Cardiac muscle cell (in vitro differentiated cells and primary cell): ENCODE data around the gene KCNQ1. TPM values are rescaled to one million over a fixed set of nuclear protein-coding genes. Genes with fewer than 3 reads are reported as not detected.
A peak's percentile ranks its signal among the peaks of the same experiment; 100 is the strongest.

Experiments
- DNase-seq, 2 donors: peaks; one replicate each; pipeline versions ENCODE4 v3.0.0 to v3.0.0-alpha.2; 2010 to 2017; ENCODE audit warnings: low read depth in 1 of 2, low spot score in 1 of 2
- H3K27ac ChIP-seq: fragments of 200-600 bp; sonication (generic); 2 replicates; pipeline ENCODE4 v1.5.1; 2016
- H3K27me3 ChIP-seq: fragments of 200-600 bp; sonication (generic); 2 replicates; pipeline ENCODE4 v1.6.0; 2016; ENCODE audit warnings: control low read depth
- H3K36me3 ChIP-seq: fragments of 200-600 bp; sonication (generic); 2 replicates; pipeline ENCODE4 v1.5.1; 2016; ENCODE audit warnings: control low read depth
- H3K4me1 ChIP-seq: fragments of 200-600 bp; sonication (generic); 2 replicates; pipeline ENCODE4 v1.8.1; 2017; ENCODE audit warnings: low read depth, mild to moderate bottlenecking, mixed run types
- H3K4me3 ChIP-seq: fragments of 200-600 bp; sonication (generic); 2 replicates; pipeline ENCODE4 v1.5.1; 2016; ENCODE audit warnings: mild to moderate bottlenecking
- H3K9me3 ChIP-seq: fragments of 200-600 bp; sonication (generic); 2 replicates; pipeline ENCODE4 v1.5.1; 2017; ENCODE audit warnings: low read depth, mild to moderate bottlenecking, control low read depth
- CTCF ChIP-seq: IDR thresholded peaks from 2 replicates; pipeline ENCODE4 v1.5.1; 2012; ENCODE audit warnings: low read depth, mild to moderate bottlenecking, low read length
- polyA plus RNA-seq: library from polyadenylated mRNA; unstranded; fragments of >200 nt; fragmentation: Nextera tagmentation; extraction: Ambion mirVana; gene quantifications from 2 replicates; pipeline ENCODE4 v1.2.1, GENCODE V29; 2016
- total RNA-seq: library from RNA; depleted of rRNA; stranded (reverse); fragments of >200 nt; gene quantifications from 2 replicates; pipeline ENCODE4 v1.2.3, GENCODE V29; 2016

The KCNQ1 gene
- total and polyA plus RNA-seq, 2 experiments from 2014 or later, result 13.9 to 18.6 TPM

DNA sequence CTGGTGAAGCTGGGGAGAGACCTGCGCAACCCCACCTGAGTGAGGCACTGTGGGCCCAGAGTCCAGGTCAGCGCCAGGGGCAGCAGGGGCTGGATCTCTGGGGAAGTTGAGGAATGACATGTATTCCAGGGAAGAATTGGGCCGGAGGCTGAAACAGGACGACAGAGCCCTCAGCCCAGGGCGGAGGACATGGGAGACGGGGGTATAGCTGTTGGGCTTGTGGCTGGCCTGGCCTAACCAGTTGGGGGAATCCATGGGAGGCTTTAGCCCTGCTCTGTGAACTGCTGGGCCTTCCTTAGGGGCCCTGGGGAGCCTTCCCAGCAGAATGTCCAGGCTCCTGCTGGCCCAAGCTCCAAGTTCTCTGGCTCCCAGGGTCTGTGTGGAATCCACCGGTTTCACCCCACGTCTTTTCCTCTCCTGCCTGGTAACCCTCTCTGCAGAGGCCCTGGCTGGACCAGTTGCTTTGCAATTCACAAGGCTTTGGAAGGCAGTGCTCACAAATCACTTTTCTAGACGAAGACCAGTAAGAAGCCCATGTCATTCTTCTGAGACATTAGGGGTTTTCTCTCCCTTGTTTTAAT, 305.4 kb downstream of the KCNQ1 start:
- no peak for DNase-seq
- H3K4me1 ChIP-seq, result peaks cover 11% of the 10 kb centered on the region
- no peak overlapping the region for H3K4me3 ChIP-seq
- no peak for TF ChIP-seq CTCF
- H3K27ac ChIP-seq, result peak overlapping the region; percentile 19
- H3K9me3 ChIP-seq, result no peaks in the 10 kb centered on the region
- no peaks in the 10 kb centered on the region for H3K27me3 ChIP-seq
- no peaks in the 10 kb centered on the region for H3K36me3 ChIP-seq

DNA sequence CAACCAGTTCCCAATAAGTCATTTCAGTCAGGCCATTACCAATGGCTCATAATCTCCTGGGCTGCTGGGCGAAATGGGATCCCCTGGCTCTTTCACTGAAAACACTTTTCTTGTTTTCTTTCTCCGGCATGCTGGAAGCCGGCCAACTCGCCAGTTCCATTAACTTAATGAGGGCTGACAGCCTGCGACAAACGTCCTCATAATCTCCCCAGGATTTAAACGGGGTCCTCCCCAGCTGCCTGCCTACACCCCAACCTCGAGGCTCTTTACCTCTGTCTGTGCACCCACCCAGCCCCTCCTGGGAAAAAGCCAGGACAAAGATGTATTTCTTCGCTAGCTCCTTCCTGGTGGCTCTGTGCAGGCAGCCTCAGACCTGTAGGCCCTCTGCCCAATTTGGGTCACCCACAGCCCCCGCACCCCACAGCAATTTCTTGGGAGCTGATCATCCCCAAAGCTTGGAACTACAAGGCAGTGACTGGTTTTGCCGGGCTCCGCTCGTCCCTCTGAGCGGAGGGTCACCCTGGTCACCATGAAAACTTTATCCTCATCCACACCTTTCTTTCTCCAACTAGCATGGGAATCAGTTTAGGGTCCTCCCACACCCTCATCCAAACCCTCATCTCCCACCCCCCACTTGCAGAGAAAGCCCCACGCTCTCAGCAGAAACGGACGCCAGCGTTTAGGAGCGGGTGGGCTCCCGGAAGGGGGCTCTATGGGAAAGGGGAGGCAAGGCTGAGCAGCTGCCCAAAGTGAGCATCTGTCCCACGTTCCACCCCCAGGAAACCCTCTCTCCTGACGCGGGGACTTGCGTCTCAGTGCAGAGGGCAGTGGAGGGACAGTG, 306.1 kb downstream of the KCNQ1 start:
- no peak for DNase-seq
- Histone ChIP-seq H3K27ac (peak overlapping the region; percentile 19), H3K4me1 (peaks cover 11% of the 10 kb centered on the region), H3K4me3 (no peak overlapping the region), H3K36me3 (no peaks in the 10 kb centered on the region), H3K9me3 (no peaks in the 10 kb centered on the region), H3K27me3 (no peaks in the 10 kb centered on the region)
- no peak for TF ChIP-seq CTCF

DNA sequence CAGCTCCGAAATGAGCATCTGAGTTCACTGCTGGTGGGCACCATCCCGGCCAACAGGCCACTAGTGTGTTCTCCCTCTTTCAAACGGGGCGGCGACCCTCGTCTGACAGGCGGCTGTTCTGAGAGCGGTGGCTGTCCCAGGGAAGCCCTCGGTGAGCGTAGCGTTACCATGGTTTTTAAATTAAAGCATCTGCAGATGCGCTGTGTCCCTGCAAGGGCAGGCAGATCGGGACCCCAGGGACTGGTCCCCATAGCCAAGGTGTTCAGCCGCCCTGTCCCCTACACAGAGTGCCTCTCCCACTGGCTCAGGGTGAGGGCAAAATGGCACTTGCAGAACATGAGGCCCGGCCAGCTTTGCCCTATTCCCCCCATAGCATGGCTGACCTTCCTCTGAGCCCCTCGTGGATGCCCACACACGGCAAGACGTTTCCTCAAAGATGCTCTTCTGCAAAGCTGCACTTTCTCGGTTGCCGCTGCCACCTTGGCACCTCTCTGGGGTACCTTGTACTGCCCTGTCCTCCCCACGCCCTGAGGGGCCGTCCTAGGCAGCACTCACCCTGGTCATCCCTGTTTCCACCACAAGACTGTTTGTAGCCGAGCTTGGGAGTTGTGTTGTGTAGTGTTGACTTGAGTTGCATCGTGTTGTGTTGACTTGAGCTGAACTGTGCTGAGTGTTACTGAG, 306.9 kb downstream of the KCNQ1 start:
- DNase-seq, result no peak
- H3K36me3 ChIP-seq, result no peaks in the 10 kb centered on the region
- H3K27ac ChIP-seq, result no peak overlapping the region
- H3K27me3 ChIP-seq, result no peaks in the 10 kb centered on the region
- no peaks in the 10 kb centered on the region for H3K9me3 ChIP-seq
- H3K4me3 ChIP-seq, result no peak overlapping the region
- H3K4me1 ChIP-seq, result peaks cover 11% of the 10 kb centered on the region
- no peak for TF ChIP-seq CTCF

DNA sequence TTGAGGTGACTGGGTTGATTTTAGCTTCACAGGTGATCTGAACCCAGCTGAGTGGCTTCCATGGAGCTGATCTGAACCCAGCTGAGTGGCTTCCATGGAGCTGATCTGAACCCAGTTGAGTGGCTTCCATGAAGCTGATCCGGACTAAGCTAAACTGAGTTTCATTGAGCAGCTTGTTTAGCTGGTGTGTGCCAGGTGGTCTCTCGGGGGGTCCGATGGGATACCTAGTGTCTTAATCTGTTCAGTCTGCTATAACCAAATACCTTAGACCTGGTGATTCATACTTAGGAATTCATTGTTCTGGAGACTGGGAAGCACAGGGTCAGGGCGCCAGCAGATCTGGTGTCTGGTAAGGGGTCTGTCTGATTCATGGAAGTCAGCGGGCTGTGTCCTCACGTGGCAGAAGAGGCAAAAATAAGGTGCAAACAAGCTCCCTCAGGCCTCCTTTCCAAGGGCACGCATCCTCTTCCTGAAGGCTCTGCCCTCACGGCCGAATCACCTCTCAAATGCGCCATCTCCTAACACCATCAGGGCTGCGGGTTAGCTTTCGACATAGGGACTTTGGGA, 307.5 kb downstream of the KCNQ1 start:
- Histone ChIP-seq H3K4me1 (peaks cover 11% of the 10 kb centered on the region), H3K9me3 (no peaks in the 10 kb centered on the region), H3K36me3 (no peaks in the 10 kb centered on the region), H3K4me3 (no peak overlapping the region), H3K27ac (no peak overlapping the region), H3K27me3 (no peaks in the 10 kb centered on the region)
- DNase-seq, result peak in 1 of 2 donors; percentile 51
- TF ChIP-seq CTCF, result no peak

- no peaks in the 10 kb centered on the region for H3K27me3 ChIP-seq
- H3K27ac ChIP-seq, result no peak overlapping the region
- no peaks in the 10 kb centered on the region for H3K36me3 ChIP-seq
- TF ChIP-seq CTCF, result no peak
- peaks cover 11% of the 10 kb centered on the region for H3K4me1 ChIP-seq
- no peak overlapping the region for H3K4me3 ChIP-seq
- DNase-seq, result peak in 1 of 2 donors; percentile 54
- H3K9me3 ChIP-seq, result no peaks in the 10 kb centered on the region
Measured at GRCh38 chr11:2752923-2753322, 308.1 kb downstream of the KCNQ1 start.
